Epidermal melanocyte (primary cell): Measurements from ENCODE around the gene CCR4.
A peak's percentile ranks its signal among the peaks of the same experiment; 100 is the strongest.
"Not testable (repeated sequence)": the region's sequence is repeated elsewhere in the genome, so short reads cannot be mapped to it uniquely, and the experiment has no call there.

Source experiments
- DNase-seq: peaks from one replicate; pipeline ENCODE4 v3.0.0; 2011; ENCODE audit warnings: low spot score; ENCODE audit not compliant: insufficient read length

CCR4 gene

GRCh38 chr3:32952369-32953077 lies 1.1 kb downstream of the CCR4 start:
- no peak for DNase-seq

GRCh38 chr3:32954506-32954905 lies 3.1 kb downstream of the CCR4 start:
- DNase-seq = no peak

- DNase-seq = peak; percentile 64
Observed at GRCh38 chr3:32956750-32957570, 5.5 kb downstream of the CCR4 start.

GRCh38 chr3:32958509-32958908 lies 7.1 kb downstream of the CCR4 start:
- DNase-seq = no peak

GRCh38 chr3:32959371-32959770 lies 7.9 kb downstream of the CCR4 start:
- DNase-seq = no peak

GRCh38 chr3:32960404-32961170 lies 9.1 kb downstream of the CCR4 start:
- no peak for DNase-seq

- no peak for DNase-seq
Observed at GRCh38 chr3:32961189-32961715, 9.8 kb downstream of the CCR4 start.

GRCh38 chr3:32963871-32964270 lies 12.4 kb downstream of the CCR4 start:
- no peak for DNase-seq

- not testable (repeated sequence) for DNase-seq
Observed at GRCh38 chr3:32964781-32965180, 13.3 kb downstream of the CCR4 start.

- DNase-seq = not testable (repeated sequence)
Observed at GRCh38 chr3:32965617-32966213, 14.3 kb downstream of the CCR4 start.

- not testable (repeated sequence) for DNase-seq
Observed at GRCh38 chr3:32966627-32967026, 15.2 kb downstream of the CCR4 start.

- DNase-seq = no peak
Observed at GRCh38 chr3:32968166-32968919, 16.9 kb downstream of the CCR4 start.

GRCh38 chr3:32968920-32969389 lies 17.5 kb downstream of the CCR4 start:
- DNase-seq = no peak

- no peak for DNase-seq
Observed at GRCh38 chr3:32969656-32970055, 18.2 kb downstream of the CCR4 start.

- DNase-seq = not testable (repeated sequence)
Observed at GRCh38 chr3:32971291-32971690, 19.8 kb downstream of the CCR4 start.

GRCh38 chr3:32972482-32973146 lies 21.2 kb downstream of the CCR4 start:
- DNase-seq = no peak

- no peak for DNase-seq
Observed at GRCh38 chr3:32973982-32974381, 22.5 kb downstream of the CCR4 start.

- DNase-seq = no peak
Observed at GRCh38 chr3:32975891-32976595, 24.6 kb downstream of the CCR4 start.

- DNase-seq = no peak
Observed at GRCh38 chr3:32977861-32978260, 26.4 kb downstream of the CCR4 start.
